ENCODE data around the gene IFNA2.

DNA sequence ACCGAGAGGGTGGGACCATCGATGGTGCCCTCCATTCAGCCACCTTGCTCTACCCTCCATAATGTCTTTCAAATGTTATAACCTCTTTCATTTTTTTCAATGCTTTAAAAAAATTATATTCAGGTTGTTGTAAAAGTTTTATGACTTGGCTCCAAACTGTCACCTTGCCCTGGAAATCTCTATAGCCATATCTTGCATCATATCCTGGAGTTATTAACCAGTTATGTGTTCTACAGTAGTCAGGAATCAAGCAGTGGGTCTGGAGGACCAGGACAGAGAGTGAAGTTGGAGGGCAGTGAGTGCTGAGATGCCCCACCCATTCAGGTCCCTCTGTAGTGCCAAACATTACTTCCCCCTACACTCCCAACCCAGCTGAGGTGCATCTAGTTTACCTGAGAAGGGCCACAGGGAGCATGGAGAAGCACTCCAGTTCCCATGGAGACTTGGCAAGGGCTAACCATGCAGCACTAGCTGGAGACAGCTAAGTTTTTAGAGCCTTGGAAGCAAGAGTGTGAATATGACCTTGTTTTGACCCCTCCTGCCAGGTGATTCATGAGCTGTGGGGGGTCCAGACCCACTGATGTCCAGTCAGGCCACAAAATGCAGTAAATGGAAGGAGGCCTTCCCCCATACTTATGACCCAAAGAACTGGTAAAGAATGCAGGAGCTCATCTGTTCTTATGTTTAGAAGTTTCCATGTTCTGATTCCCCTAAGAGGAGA is 29.2 kb upstream of the IFNA2 start:
- TF ChIP-seq, protein P1, sequence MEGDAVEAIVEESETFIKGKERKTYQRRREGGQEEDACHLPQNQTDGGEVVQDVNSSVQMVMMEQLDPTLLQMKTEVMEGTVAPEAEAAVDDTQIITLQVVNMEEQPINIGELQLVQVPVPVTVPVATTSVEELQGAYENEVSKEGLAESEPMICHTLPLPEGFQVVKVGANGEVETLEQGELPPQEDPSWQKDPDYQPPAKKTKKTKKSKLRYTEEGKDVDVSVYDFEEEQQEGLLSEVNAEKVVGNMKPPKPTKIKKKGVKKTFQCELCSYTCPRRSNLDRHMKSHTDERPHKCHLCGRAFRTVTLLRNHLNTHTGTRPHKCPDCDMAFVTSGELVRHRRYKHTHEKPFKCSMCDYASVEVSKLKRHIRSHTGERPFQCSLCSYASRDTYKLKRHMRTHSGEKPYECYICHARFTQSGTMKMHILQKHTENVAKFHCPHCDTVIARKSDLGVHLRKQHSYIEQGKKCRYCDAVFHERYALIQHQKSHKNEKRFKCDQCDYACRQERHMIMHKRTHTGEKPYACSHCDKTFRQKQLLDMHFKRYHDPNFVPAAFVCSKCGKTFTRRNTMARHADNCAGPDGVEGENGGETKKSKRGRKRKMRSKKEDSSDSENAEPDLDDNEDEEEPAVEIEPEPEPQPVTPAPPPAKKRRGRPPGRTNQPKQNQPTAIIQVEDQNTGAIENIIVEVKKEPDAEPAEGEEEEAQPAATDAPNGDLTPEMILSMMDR (IDR thresholded peaks at IDR 0.05; ENCODE audit: low read depth, low read length): no peak
- no peak for TF ChIP-seq POLR2A (IDR thresholded peaks at IDR 0.05; ENCODE audit: extremely low read depth, insufficient read length)
- TF ChIP-seq, protein P2, sequence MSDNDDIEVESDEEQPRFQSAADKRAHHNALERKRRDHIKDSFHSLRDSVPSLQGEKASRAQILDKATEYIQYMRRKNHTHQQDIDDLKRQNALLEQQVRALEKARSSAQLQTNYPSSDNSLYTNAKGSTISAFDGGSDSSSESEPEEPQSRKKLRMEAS (IDR thresholded peaks at IDR 0.05; ENCODE audit: low read depth, low read length): no peak
